GM12864 (cell line): Measurements from ENCODE around the gene PHF8.

ENCODE experiments used
- DNase-seq: peaks from one replicate; pipeline ENCODE4 v3.0.0-alpha.2; 2011; ENCODE audit warnings: low read depth
- H3K4me3 ChIP-seq: 2 replicates; pipeline ENCODE4 v1.5.1; 2011; ENCODE audit warnings: mild to moderate bottlenecking, low read depth, low read length, control low read depth
- CTCF ChIP-seq: IDR thresholded peaks from 2 replicates; pipeline ENCODE4 v1.5.1; 2011; ENCODE audit warnings: low read depth, mild to moderate bottlenecking, moderate library complexity, low read length, control low read depth, inconsistent platforms; ENCODE audit errors: missing control alignments

Gene PHF8

DNA sequence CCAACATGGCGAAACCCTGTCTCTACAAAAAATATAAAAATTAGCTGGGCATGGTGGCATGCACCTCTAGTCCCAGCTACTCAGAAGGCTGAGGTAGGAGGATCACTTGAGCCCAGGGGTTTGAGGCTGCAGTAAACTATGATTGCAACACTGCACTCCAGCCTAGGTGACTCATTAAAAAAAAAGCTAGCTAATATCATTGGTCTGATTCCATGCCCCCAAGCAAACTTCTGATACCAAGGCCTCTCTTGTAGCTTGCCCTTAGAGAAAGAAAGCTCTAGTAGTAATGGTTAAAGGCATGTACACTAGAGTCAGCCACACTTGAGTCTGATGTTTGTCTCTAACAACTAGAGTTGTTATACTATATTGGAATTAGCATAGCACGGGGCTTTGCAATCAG lies 32.6 kb upstream of the PHF8 start:
- DNase-seq: no peak
- no peak overlapping the region for H3K4me3 ChIP-seq
- no peak for TF ChIP-seq CTCF

GRCh38 chrX:54074826-54075225 lies 30.6 kb upstream of the PHF8 start:
- no peak for DNase-seq
- no peak for TF ChIP-seq CTCF
- H3K4me3 ChIP-seq: no peak overlapping the region

DNA sequence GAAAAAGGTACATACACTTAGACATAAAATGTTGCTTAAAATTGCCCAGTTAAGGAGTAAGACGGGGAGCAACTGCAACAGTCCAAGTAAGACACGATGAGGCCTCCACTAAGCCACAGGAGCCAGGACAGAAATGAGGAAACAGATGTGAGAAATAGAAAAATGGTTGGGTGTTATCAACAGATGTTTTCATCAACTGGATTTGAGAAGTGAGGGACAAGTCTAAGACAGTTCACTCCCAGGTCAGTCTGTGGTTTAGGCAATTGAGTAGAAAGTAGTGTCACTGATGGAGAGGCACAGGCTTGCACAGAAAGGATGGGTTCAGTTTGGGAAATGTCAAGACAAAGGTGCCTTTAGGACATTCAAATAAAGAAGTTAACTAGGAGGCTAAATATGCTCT lies 23.5 kb upstream of the PHF8 start:
- DNase-seq: no peak
- TF ChIP-seq CTCF: no peak
- H3K4me3 ChIP-seq: no peak overlapping the region

GRCh38 chrX:54066841-54067240 lies 22.6 kb upstream of the PHF8 start:
- H3K4me3 ChIP-seq: no peak overlapping the region
- no peak for TF ChIP-seq CTCF
- DNase-seq: no peak

DNA sequence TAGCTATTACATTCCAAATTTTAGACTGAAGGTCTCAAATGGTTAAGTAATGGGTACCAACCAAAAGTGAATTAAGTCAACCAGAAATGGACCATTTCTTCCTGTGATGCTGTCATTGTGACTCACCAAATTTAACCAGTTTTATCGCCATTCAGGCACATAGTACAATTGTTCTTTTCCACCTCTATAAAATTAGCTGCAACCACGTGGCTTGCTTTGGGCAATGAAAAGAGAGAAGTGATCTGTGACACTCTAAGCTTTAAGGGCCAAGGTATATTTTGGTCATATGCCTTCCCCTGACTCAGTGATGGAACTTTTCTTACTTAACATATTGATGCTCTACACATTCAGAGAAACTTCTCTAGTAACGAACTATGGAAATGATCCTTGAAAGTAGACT lies 20.3 kb upstream of the PHF8 start:
- no peak overlapping the region for H3K4me3 ChIP-seq
- no peak for DNase-seq
- TF ChIP-seq CTCF: no peak

DNA sequence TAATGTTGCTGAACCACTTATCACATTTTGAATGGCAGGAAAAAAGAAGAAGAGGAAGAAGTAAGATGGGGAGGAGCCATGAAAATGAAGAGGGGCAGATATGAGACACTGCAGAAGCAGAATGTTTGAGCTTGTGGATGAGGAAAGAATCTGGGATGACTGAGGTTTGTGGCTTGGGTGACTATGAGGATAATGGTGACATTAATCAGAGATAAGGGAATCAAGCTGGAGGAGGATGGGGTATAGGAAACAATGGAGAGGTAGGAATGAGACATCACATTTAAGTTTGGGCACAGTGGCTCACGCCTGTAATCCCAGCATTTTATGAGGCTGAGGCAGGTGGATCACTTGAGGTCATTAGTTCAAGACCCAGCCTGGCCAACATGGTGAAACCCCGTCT lies 19.1 kb upstream of the PHF8 start:
- no peak for DNase-seq
- no peak overlapping the region for H3K4me3 ChIP-seq
- no peak for TF ChIP-seq CTCF

DNA sequence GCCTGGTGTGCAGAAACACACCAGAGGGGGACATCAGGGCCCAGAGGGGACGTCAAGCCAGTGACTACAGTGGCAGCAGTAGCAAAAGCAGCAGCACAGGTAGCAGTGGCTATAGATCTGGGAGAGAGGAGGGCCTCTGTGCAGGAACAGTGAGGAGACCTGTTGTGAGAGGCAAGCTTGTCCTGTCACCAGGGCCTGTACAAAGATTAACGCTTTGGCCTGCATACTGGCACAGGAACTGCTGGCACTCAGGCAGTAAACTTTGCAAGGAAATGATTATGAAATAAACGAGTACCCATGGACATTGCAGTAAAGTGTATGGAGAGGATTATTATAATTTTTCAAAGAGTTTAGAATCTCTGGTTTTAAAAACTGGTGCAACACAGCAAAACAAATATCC lies 5.5 kb upstream of the PHF8 start:
- no peak overlapping the region for H3K4me3 ChIP-seq
- TF ChIP-seq CTCF: no peak
- DNase-seq: no peak
